Measurements from ENCODE around the gene SHISA8.

DNA sequence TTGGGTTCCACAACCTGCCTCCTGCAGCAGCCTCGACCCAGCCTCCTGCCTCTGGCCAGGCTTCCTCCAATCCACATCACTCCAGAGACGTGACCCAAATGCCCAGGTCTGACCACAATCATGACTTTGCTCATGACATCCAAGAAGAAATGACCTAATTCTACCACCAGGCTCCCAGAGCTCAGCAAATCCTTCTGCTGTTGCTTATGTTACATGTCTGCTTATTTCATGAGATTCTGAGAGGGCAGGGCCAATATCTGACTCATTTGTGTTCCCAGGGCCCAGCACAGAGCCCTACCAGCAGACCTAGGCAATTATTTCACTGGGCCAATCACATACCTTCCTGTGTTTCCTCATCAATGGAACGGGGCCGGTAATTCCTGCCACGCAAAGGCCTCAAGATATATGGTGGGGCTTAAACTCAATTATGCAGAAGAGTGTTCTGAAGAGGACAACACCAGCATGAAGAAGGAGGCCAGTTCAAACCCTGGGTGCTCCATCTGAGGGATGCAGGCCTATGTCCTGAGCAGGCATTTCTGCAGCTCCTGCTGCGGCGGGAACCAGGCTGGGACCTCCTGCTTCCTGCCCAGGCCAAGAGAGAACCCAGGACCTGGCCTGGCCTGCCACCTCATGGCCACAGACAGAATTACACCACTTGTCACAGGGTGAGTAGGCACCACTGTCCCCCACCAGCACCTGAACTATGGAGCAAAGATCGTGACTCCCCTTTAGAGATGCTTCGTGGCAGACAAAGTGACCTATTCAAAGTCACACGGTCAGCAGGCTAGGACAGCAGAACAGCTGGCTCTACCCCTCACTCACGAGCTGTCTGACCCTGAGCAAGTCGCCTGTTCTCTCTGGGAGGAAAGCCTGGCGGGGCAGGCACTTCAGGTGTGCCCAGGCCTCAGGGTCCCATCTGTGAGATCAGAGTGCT is 26.2 kb upstream of the SHISA8 start:
- no peak for TF ChIP-seq BHLHE40 (IDR thresholded peaks at IDR 0.05; ENCODE audit: borderline replicate concordance)
- TF ChIP-seq, protein P1, sequence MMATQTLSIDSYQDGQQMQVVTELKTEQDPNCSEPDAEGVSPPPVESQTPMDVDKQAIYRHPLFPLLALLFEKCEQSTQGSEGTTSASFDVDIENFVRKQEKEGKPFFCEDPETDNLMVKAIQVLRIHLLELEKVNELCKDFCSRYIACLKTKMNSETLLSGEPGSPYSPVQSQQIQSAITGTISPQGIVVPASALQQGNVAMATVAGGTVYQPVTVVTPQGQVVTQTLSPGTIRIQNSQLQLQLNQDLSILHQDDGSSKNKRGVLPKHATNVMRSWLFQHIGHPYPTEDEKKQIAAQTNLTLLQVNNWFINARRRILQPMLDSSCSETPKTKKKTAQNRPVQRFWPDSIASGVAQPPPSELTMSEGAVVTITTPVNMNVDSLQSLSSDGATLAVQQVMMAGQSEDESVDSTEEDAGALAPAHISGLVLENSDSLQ (IDR thresholded peaks at IDR 0.05), result no peak
- TF ChIP-seq HDGF (IDR thresholded peaks at IDR 0.05; ENCODE audit: borderline replicate concordance), result no peak
- TF ChIP-seq SUZ12 (IDR thresholded peaks at IDR 0.05), result no peak
- TF ChIP-seq CTBP1 (IDR thresholded peaks at IDR 0.05; ENCODE audit: borderline replicate concordance), result no peak
- TF ChIP-seq TARDBP (IDR thresholded peaks at IDR 0.05), result no peak
- TF ChIP-seq SP1 (IDR thresholded peaks at IDR 0.05), result no peak
- no peak for TF ChIP-seq LEF1 (IDR thresholded peaks at IDR 0.05; ENCODE audit: borderline replicate concordance)
- no peak for TF ChIP-seq FOXM1 (IDR thresholded peaks at IDR 0.05; ENCODE audit: borderline replicate concordance)
- no peak for TF ChIP-seq ELF4 (IDR thresholded peaks at IDR 0.05)
- no peak for TF ChIP-seq FOXA1 (IDR thresholded peaks at IDR 0.05)
- TF ChIP-seq ZNF384 (IDR thresholded peaks at IDR 0.05), result no peak
- no peak for TF ChIP-seq L3MBTL2 (conservative IDR thresholded peaks at IDR 0.05)
- TF ChIP-seq NFRKB (IDR thresholded peaks at IDR 0.05), result no peak

All from HEK293T (cell line).